ELF-1 (cell line): ENCODE results near the gene AP1S1.

Source experiments
- DNase-seq: peaks from one replicate; pipeline ENCODE4 v3.0.0-alpha.2; 2016; ENCODE audit warnings: low read depth, low spot score

Gene AP1S1

DNA sequence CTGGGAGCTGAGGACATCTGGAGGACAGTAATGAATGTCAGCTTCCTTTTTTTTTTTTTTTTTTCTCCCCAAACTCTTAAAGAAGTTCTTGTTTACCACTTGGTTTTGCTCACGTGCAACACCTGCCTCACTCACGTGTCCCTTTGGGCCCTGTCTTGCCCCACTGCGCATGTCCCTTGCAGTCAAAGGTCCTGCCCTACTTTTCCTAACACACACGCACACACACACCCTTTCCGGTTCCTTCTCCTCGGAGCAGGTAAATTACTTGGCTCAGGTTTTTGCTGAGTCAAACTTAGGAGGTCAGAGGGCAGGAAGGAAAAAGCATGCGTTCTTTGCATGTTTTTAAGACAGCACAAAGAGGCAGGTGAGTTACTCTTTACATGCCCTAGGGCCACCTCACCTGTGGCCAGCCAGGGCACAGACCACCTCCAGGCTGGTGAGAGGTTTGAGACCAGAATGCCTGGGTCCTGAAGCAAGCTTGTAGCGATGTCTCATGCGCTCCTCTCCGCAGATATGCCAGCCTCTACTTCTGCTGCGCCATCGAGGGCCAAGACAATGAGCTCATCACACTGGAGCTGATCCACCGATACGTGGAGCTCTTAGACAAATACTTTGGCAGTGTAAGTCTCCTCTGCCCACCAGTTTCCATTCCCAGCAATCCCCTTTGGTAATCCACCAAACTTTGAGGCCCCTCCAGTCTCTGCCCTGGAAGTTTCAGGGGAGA lies 2.8 kb downstream of the AP1S1 start:
- DNase-seq, result peak; percentile 84

DNA sequence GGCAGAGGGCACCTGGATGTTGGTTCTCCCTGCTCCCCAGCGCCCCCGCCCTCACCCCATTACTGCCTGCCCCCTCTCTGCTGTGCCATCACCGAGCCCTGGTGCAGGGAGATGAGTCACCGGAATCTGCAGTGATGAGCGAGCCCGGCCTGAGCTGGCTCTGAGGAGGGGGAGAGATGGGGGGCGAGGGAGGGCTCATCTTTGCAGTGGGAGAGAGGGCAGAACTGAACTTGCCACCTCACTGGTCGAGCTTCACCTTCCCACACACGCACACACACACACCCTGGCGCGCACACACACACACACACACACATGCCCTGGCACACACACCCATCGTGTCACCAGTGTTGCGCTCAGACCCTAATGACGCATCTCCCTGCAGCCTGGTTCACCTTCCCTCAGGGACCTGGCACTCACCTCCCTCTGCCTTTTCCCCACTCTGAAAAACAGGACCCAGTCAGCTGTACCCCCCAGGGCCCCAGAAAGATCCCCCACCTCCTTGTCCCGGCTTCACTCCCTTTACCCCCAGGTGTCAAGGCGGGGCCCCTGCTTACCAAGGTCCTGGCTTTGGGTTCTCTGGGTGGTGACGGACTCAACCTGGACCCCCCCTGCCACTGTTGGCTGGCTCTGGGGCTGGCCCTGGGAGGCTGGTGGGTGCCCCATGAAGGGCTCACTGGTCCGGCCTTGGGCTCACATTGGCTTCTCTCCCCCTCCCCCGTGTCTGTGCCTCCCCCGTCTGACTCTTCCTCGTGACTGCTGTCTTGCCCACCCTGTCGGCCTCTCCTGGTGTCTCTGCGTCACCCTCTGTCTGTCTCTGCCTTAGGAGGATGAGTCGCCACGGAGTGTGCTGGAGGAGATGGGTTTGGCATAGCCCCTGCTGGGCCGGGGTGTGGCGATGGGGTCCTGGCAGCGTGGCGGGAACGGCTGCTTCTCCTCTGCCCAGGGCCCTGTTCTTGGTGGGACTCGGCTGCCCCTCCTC lies 5.7 kb downstream of the AP1S1 start:
- DNase-seq, result no peak

DNA sequence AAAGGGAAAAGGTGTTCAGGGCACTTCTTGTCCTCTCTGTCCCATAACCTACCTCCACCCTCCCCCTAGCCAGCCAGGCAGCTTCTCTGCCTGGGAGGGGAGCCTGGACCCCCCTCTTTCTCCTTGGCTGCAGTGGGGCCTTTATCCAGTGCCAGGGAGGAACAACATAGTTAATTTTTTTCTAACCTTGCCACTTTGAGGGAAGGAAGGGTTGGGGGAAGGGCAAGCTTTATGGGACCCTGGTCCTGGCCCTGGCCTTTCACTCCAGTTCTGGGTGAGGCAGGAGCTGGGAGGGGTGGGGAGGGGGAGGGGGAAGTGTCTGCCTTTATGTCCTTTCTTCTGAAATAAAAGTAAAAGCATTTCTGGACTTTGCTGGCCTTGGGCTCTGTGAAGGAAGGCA lies 6.6 kb downstream of the AP1S1 start:
- DNase-seq, result no peak

DNA sequence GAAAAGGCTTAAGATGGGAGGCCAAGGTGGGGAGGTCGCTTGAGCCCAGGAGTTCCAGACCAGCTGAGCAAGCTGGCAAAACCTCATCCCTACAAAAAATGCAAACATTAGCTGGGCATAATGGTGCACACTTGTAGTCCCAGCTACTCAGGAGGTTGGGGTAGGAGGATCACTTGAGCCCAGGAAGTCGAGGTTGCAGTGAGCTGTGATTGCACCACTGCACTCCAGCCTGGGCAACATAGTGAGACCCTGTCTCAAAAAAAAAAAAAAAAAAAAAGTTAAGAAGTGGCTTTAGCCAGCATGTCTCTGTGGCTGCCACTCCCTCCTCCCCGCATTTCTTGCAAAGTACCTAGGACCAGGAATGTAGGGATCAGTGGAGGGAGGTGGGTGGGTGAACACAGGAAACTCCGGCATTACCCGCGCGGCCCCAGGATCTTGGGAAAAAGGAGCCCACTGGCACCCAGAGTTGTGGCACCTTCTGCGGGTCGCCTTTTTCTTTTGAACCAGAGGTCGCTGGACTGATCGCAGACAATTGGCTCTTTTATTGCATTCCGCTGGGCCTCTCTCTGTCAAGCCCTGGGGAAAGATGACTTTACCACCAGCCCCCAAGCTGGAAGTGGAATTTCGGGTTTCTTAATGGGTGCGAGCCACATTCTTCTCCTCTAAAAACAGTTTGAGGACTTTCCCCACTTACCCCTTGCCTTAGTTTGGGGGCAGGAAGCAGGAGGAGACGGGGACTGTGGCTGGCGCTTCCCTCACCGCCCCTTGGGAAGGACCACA lies 7.6 kb downstream of the AP1S1 start:
- peak; percentile 88 for DNase-seq

DNA sequence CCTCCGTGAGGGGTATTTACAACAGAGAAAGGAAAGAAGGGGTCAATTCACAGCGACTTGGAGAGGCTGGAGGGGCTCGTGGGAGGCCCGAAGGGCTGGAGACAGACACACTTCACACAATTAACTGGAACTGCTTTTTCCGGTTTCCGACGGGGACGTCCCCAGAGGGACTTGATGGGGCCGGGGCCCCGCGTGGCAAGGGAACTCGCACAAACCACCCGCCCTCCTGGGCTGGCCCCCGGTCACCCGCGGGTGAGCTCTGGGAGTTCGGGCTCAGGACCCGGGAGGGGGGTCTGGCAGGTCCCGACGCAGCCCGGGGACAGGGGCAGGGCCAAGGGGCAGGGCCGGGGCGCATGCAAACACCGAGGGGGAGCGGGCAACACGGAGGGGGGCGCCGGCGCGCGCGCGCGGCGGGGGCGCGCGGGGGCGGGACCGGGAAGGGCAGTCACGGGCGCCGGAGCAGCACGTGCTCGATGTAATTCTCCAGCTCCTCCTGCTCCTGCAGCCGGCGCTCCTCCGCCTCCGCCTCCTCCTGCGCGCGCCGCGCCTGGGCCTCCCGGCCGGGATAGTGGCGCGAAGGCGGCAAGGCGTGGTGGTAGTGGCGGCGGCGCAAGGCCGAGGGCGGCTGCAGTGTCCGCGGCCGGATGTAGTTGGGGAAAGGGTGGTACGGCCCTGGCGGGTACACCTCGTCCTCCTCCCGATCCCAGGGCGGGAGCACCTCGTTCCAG lies 8.4 kb downstream of the AP1S1 start:
- DNase-seq, result peak; percentile 76

DNA sequence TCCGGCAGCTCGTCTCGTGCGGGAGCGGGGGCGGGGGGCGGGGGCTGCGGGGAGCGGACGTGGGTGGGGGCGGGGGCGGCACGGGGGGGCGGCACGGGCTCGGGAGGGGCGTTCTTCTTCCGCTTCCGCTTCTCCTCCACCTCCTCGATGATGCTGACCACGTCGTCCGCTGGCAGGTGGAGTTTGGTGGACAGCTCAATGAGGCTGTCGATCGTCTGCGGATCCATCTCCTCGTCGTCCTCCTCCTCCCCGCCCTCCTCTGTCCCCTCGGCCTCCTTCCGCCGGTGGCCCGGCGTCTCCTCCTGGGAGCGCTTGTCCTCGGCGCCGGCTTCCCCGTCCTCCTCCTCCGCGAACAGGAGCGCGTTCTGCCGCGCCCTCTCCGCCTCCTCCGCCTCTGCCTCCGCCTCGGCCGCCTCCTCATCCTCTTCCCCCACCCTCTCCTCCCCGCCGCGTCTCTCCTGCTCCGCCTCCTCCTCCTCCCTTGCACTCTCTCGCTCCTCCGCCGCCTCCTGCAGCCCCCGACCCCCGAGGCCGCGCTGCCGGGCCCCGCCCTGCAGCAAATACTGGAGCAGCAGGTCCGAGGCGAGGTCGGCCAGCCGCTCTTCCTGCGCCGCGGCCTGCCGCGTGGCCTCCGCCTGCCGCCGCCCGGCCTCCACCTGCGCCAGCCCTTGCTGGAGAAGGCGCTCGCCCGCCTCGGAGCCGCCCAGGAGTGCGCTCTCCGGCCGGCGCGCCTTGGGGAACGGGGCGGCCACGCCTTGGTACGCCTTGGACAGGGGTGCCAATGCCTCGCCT lies 9.2 kb downstream of the AP1S1 start:
- DNase-seq, result peak; percentile 75

DNA sequence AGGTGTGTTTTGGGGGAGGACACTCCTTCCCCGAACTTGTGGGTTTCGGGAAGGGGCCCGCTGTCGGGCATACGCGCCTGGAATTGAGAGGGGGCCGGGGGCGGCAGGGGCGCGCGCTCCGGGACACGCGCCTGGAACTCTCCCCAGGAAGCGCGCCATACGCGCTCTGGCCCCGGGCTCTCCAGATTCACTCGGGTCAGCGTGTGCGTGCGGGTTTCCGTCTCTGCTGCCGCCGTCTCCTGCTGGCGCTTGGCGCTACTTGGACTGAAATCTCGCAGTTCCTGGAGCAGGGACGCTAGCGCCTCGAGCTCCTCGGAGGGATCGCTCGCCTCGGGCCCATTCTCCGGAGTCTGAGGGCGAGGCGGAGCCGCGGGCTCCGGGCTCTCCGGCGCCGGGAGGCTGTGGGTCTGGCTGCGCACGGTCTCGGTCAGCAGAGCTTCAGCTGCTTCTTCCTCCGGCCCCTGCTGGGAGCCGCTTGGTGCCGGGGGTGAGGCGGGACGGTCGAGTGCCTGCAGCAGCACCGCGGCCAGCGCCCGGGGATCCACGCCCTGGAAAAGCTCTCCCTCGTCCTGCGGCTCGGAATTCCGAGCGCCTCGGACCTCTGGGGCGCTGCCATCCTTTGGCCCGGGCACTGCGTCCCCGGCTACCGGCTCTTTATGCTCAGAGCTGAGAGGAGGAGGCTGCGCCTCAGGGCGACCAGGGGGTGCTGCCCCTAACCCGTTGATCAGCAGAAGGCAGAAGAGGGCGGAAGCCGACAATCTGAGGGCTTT lies 10.0 kb downstream of the AP1S1 start:
- peak; percentile 85 for DNase-seq

DNA sequence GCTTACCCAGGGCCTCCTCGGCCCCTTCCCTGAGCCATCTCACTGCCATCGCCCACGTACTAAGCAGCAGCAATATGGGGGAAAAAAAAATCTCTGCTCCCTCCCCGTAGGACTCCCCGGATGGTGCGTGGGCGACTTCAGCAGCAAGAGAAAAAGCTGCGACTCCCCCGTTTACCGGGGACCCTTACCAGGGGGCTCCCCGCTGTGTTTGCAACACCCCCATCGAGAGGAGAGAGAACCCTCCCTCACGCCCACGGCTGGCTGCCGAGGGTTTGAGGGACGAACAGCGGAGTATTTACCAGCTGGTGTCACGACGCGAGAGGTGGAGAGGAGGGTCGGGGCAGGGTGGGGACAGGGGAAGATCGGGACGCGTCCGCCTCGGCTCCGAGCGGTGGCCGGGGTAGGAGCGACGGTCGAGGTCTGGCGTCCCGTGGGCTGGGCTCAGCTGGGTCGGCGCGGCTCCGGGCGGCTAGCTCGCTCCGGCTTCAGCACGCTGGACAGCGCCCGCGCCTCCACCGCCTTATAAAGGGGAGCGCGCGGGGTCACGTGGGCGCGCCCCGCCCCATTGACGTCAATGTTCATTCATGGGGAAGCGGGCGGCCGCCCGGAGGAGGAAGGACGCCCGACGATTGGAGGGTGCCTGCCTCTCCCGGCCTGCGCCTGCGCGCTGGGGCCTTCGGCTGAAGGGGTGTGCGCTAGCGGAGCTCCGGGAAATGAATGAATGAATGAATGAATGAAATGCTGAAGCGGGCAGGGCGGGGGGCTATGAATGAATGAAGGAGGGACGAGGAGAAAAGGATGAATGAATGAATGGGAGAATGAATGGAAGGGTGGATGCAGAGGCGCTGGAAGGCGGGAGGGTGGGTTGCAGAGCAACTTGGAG lies 11.0 kb downstream of the AP1S1 start, which contains the start of gene VGF:
VGF (minus strand) TSS at position 495 of the 883 bp plus-strand sequence. CDS start 726 bp downstream, outside the sequence.
- DNase-seq, result peak; percentile 99

DNA sequence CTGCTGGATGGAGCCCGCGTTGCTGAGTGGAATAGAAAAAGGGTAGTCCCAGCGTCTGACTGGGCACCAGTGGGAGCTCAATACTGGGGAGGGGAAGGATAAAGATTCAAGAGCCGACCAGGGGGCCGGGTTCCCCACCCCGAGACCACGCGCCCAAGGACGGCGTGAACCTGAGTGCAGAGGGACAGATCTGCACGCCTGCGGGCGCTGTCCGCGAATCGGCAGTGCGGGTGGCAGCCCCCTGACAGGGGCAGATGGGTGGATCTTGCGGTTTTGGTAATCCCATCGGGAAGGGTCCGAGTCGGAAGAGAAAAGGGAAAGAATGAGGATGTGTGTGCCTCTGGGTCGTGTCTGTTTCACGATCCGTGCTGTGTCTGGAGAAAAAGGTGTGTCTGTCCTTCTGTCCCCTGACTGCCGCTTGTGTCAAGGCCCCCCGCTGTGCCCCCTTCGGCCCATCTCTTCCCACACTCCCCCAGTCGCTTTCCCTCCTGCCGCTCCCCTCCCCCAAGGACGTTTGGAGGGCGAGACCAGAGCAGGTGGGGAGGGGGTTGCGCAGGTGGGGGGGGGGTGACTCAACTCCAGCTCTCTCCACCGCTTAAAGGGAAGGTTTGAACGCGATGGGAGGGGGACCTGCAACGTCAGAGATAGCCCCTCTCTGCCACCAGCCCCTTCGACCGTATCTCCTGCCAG lies 11.8 kb downstream of the AP1S1 start:
- DNase-seq, result no peak

DNA sequence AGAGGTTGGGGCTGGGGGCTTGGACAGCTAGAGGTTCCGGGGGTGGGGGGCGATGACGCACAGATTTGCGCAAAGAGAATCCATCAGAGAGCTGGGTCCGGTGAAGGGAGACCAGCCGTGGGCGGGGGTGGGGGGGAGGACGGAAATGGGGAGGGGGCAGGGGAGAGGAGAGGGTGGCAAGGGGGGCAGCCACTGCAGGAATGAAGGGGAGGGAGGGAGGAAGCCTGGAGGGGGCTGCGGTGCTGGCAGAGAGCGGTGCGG lies 12.3 kb downstream of the AP1S1 start:
- DNase-seq, result no peak

DNA sequence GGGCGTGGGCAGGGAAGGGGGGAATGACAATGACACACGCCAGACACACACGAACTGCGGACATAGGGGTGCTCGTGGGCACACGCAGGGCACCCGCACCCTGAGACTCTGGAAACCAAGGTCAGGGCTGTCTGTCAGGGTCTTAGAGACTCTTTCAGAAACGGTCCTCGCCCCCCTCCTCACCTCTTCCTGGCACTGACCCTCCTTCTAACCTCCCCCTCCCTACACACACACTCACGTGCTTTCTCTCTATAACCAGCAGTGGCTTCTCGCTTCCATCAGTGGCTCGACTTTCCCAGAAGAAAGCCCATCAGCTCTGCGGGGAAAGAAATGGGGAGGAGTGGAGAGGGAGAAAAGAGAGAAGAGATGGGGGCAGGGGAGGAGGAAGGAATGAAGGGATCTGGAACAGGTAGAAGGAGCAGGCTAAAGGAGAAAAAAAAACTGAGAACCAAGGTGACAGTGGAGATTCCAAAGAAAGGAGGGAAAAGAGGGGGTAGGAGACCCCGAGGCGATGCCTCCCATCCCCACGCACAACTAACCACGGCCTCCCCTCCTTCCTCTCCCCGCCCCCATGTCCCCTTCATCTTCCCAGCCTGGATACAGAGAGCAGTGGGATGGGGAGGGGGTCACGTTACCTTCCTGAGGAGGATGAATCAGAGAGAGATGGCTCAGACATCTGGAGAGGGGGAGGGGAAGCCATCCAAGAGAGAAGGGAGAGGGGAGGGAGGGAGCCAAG lies 12.8 kb downstream of the AP1S1 start:
- DNase-seq, result no peak

DNA sequence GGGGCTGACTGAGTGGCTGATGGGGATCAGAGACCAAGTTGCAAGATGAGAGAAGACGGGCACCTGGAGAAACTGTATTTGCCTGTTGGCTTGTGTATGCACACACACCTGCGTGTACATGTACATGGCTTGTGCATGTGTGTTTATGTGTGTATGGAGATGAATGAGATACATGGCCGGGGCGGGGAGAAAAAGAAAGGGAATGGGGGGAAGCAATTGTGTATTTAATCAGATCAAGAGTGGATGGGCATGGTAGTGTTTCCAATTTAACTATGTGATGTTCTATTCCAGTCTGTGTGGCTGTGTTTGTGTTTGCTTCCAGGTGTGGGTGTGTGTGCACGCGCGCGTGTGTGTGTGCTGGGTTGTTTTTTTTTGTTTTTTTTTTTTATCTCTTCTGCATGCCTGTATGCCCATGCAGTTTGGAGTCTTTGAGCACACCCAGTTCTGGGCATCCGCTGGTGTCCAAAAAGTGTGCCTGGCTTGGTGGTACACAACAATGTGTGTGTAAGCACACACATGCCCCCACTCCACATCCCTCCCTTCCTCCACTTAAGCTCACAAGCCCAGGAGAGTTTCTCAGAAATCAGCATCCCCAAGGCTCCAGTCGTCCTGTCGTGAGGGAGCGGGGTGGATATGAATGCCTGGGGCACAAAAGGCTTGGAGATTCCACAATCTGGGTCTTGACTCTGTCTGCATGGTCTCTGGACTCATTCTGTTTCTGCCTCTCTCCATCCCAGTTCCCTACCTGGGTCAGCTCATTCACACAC lies 13.6 kb downstream of the AP1S1 start:
- no peak for DNase-seq

DNA sequence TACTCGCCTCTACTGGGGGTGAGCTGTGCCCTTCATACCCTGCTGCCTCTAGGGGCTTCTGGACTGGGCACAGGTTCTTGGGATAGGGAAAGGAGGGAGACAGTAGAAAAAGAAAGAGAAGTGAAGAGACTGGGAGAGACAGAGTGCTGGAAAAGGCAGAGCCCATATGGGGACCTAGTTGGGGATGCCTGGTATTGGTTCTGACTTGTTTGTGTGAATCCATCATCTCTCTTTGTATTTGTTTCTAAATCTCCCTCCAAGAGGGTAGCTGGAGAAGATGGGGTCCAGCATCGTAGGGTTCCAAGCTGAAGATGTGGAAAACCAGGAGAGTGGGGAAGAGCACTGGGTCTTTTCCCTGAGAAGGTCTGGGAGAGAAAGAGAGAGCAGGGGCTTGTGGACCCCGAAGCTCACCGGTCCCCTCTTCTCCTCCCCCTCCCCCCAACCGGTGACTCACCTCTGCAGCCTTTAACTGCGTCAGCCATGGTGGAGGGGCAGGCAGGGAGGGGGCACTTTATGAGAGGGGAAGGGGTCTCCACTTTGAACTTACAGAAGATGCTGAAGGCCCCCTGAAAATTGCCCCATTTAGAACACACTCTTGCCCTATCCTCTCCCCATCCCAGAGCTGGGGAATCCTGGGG lies 14.3 kb downstream of the AP1S1 start:
- no peak for DNase-seq

DNA sequence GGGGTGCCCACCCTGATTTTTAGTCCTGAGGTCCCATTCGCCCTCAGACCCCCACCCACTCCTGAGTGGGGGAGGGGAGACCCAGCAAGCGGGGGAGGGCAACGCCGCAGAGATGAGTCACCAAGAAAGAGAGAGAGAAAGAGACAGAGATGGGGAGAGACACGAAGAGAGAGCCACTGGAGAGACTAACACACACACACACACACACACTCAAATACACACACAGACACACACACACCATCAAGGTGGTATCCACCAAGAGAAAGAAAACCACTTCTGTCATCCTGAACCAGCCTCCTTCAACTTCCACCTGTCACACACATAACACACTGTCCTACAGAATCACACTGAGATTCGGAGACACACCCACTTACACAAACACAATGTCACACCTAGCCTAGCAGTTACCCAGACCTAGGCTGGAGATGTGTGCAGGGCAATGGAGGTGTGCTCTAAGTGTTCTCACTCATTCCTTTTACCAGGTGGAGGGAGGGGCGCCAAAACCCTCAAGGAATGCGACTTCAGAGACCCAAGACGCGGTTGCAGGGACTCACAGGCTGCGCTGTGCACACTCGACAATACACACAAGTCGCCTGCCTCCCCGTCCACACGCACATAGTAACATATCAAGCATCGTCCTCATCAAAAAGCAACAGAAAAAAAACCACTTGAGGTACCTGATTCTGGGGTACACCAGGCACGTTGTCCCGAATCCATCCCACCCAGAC lies 15.0 kb downstream of the AP1S1 start:
- no peak for DNase-seq

DNA sequence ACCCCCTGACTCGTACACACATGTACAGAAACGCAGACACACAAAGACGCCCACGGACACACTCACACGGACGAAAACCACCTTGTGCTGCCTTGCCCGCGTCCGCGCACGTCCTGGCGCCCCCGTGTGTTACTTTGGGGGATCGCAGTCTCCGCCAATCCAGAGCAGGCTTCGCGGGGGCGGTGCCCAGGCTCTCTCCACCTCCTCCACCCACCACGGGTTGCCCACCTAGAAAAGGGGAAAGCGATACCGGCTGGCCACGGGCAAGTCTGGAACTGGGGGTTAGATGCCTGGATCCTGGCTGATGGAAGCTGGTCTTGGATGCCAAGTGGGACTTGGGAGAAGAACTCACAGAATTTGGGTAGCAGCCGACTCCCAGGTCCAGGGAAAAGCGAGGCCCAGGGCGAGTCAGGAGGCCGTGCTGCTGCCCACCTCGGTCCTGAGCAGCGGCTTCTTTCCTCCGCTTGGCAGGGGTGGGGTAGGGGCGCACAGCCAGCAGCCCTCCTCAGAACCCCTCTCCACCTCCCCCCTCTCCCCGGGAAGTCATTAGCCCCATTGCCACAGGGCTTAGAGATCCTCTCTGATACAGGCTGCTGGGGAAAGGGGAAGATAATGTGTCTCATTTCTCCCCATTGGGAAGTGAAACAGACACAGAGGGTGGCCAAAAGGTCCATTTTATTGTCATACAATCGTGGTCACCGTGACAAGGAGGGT lies 15.7 kb downstream of the AP1S1 start:
- DNase-seq, result peak; percentile 79
